Chondrocyte (in vitro differentiated cells): Measurements from ENCODE around the gene OOEP. TPM values are rescaled to one million over a fixed set of nuclear protein-coding genes. Genes with fewer than 3 reads are reported as not detected.
"Not testable (repeated sequence)": the region's sequence is repeated elsewhere in the genome, so short reads cannot be mapped to it uniquely, and the experiment has no call there.

Experiments used
- DNase-seq: peaks from one replicate; pipeline ENCODE4 v3.0.0; 2021; ENCODE audit warnings: mixed read lengths, low spot score
- H3K27ac Mint-ChIP-seq: one replicate; pipeline ENCODE4 v1.8.0; 2021; ENCODE audit warnings: mild to moderate bottlenecking, moderate library complexity, mixed read lengths; ENCODE audit not compliant: unreplicated experiment
- H3K27me3 Mint-ChIP-seq: 2 replicates; pipeline ENCODE4 v1.8.0; 2021; ENCODE audit warnings: low read depth, mixed read lengths
- H3K36me3 Mint-ChIP-seq: 2 replicates; pipeline ENCODE4 v1.8.0; 2021; ENCODE audit warnings: low read depth, mixed read lengths
- H3K4me1 Mint-ChIP-seq: 2 replicates; pipeline ENCODE4 v1.8.0; 2021; ENCODE audit warnings: low read depth, mild to moderate bottlenecking, mixed read lengths
- H3K4me3 Mint-ChIP-seq: one replicate; pipeline ENCODE4 v1.8.0; 2021; ENCODE audit warnings: mild to moderate bottlenecking, moderate library complexity, mixed read lengths; ENCODE audit not compliant: unreplicated experiment
- H3K9me3 Mint-ChIP-seq: 2 replicates; pipeline ENCODE4 v1.8.0; 2021; ENCODE audit warnings: low read depth, mixed read lengths
- total RNA-seq: library from RNA; stranded (reverse); gene quantifications from 3 replicates; pipeline ENCODE4 v1.2.1, GENCODE V29; 2021
- TF ChIP-seq, protein P1 (sequence below): fragments of 200-600 bp; sonication (generic); IDR thresholded peaks from 2 replicates; pipeline ENCODE4 v1.5.0; 2021; ENCODE audit warnings: antibody characterized with exemption, mild to moderate bottlenecking, moderate library complexity

The OOEP gene
- total RNA-seq, 1 donor from 2014 or later: not detected

DNA sequence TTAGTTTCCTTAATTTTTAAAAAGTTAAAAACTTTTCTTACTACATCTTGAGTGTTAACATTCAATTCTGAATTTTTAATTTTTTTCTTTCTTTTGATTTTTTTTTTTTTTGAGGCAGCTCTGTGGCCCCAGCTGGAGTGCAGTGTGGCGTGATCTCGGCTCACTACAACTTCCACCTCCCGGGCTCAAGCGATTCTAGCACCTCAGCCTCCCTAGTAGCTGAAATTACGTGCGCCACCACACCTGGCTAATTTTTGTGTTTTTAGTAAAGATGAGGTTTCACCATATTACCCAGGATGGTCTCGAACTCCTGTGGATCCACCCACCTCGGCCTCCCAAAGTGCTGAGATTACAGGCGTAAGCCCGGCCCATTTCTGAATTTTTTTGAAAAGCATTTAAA, 26.2 kb upstream of the OOEP start:
- H3K36me3 Mint-ChIP-seq: no peaks in the 10 kb centered on the region
- no peaks in the 10 kb centered on the region for H3K9me3 Mint-ChIP-seq
- no peak for DNase-seq
- H3K27ac Mint-ChIP-seq: no peak overlapping the region
- H3K4me1 Mint-ChIP-seq: no peaks in the 10 kb centered on the region
- no peak overlapping the region for H3K4me3 Mint-ChIP-seq
- TF ChIP-seq, protein P1, sequence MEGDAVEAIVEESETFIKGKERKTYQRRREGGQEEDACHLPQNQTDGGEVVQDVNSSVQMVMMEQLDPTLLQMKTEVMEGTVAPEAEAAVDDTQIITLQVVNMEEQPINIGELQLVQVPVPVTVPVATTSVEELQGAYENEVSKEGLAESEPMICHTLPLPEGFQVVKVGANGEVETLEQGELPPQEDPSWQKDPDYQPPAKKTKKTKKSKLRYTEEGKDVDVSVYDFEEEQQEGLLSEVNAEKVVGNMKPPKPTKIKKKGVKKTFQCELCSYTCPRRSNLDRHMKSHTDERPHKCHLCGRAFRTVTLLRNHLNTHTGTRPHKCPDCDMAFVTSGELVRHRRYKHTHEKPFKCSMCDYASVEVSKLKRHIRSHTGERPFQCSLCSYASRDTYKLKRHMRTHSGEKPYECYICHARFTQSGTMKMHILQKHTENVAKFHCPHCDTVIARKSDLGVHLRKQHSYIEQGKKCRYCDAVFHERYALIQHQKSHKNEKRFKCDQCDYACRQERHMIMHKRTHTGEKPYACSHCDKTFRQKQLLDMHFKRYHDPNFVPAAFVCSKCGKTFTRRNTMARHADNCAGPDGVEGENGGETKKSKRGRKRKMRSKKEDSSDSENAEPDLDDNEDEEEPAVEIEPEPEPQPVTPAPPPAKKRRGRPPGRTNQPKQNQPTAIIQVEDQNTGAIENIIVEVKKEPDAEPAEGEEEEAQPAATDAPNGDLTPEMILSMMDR: no peak
- no peaks in the 10 kb centered on the region for H3K27me3 Mint-ChIP-seq

DNA sequence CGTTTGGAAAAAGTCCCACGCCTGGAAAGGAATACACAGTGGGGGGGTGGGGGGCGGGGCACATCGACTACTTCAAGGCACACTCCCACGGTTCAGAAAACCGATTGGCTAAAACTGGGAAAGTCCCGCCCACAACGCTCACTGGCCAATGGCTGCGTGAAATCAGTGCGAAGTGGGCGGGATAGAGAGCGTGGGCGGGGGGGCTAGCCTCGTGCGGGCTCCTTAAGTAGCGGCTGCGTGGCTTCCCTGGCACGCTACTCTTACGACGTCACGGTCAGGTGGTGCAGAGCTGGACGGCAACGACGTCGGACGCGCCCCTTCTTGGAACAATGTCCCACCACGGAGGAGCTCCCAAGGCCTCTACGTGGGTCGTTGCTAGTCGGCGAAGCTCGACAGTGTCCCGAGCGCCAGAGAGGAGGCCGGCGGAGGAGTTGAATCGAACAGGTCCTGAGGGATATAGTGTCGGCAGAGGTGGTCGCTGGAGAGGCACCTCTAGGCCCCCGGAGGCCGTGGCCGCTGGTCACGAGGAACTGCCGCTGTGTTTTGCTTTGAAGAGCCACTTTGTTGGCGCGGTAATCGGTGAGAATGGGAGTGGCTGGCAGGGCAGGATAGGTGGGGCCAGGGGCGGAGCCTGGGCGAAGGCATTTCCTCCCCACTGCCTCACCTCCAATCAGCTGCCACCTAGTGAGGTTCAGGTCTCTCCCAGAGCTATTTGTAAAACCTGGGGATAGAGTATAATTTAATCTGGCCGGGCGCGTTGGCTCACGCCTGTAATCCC, 25.1 kb upstream of the OOEP start, which contains the start of gene DDX43:
DDX43 (plus strand) TSS at position 252 of the 778 bp plus-strand sequence; CDS start at position 330, 78 bp downstream.
- no peak within 1 kb of the TSS for H3K4me3 Mint-ChIP-seq
- TF ChIP-seq, protein P1: no peak
- H3K27ac Mint-ChIP-seq: no peak within 1 kb of the TSS
- no peaks in the 10 kb centered on the region for H3K4me1 Mint-ChIP-seq
- no peaks in the 10 kb centered on the region for H3K27me3 Mint-ChIP-seq
- H3K36me3 Mint-ChIP-seq: no peaks in the 10 kb centered on the region
- DNase-seq: no peak
- no peaks in the 10 kb centered on the region for H3K9me3 Mint-ChIP-seq

GRCh38 chr6:73393278-73393677, 23.6 kb upstream of the OOEP start:
- no peak for DNase-seq
- H3K4me1 Mint-ChIP-seq: peaks cover 11% of the 10 kb centered on the region

GRCh38 chr6:73392188-73392587, 22.5 kb upstream of the OOEP start:
- H3K4me1 Mint-ChIP-seq: peaks cover 12% of the 10 kb centered on the region
- H3K9me3 Mint-ChIP-seq, H3K4me3 Mint-ChIP-seq, H3K27ac Mint-ChIP-seq, DNase-seq, H3K27me3 Mint-ChIP-seq, H3K36me3 Mint-ChIP-seq: not testable (repeated sequence)

More at GRCh38 chr6:73393278-73393677, 23.6 kb upstream of the OOEP start:
- Mint-ChIP-seq H3K9me3 (no peaks in the 10 kb centered on the region), H3K36me3 (no peaks in the 10 kb centered on the region), H3K4me3 (no peak overlapping the region), H3K27ac (no peak overlapping the region), H3K27me3 (no peaks in the 10 kb centered on the region)
- TF ChIP-seq, protein P1: no peak

DNA sequence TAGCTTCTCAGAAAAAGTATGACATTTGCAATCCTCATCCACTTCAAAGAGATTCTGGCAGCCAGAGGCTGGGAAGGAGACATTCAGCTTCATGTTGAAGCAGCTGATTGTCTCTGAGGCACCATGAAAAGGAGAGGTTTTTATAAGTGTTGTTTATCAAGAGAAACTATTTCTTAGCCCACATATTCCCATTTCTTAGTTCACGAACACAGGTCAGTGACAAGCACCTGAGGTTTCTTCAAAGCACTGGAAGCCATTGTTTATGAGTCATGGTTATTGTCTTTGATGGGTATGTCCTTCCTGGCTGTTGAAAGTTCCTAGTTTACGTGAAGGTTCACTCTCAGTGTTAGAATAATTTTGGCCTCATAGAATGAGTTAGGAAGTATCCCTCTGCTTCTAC, 22.0 kb upstream of the OOEP start:
- no peaks in the 10 kb centered on the region for H3K9me3 Mint-ChIP-seq
- H3K4me1 Mint-ChIP-seq: peaks cover 12% of the 10 kb centered on the region
- TF ChIP-seq, protein P1: no peak
- H3K27ac Mint-ChIP-seq: no peak overlapping the region
- no peaks in the 10 kb centered on the region for H3K36me3 Mint-ChIP-seq
- H3K4me3 Mint-ChIP-seq: no peak overlapping the region
- no peak for DNase-seq
- no peaks in the 10 kb centered on the region for H3K27me3 Mint-ChIP-seq

- peaks cover 12% of the 10 kb centered on the region for H3K4me1 Mint-ChIP-seq
- no peaks in the 10 kb centered on the region for H3K36me3 Mint-ChIP-seq
- no peak for DNase-seq
- H3K27me3 Mint-ChIP-seq: no peaks in the 10 kb centered on the region
- H3K27ac Mint-ChIP-seq: no peak overlapping the region
- H3K4me3 Mint-ChIP-seq: no peak overlapping the region
- TF ChIP-seq, protein P1: no peak
- H3K9me3 Mint-ChIP-seq: no peaks in the 10 kb centered on the region
These were observed 20.2 kb upstream of the OOEP start for GRCh38 chr6:73389854-73390253.
